HCT116 (cell line): ENCODE measurements around the gene ZNF474. TPM values are rescaled to one million over a fixed set of nuclear protein-coding genes. Genes with fewer than 3 reads are reported as not detected.

Experiments
- ATAC-seq: fragments of 200-7000 bp; cut with Tn5 transposase; 2 replicates; pipeline ENCODE4 v1.9.1; 2020; ENCODE audit warnings: mild to moderate bottlenecking, moderate library complexity
- BruUV-seq: library from RNA; stranded (reverse); fragments of 400-500 nt; replicated peaks from 2 replicates; lab custom pipeline; 2021; lab: Mats Ljungman, UMichigan
- CTCF ChIA-PET: fragments of 300-600 bp; sonication (Branson Sonifier 250); formaldehyde crosslinking; loops from one replicate; lab custom pipeline; 2021; ENCODE audit warnings: antibody characterized with exemption; lab: Charles Lee
- POLR2A ChIA-PET: fragments of 300-600, 350-600 bp; sonication (Branson Sonifier 250); formaldehyde crosslinking; loops from one replicate; lab custom pipeline; 2021; ENCODE audit warnings: antibody characterized with exemption; lab: Charles Lee
- RAD21 ChIA-PET, 2 experiments: fragments of 300-600 bp; sonication (Branson Sonifier 250); formaldehyde crosslinking; loops; one replicate each; lab custom pipeline; 2023; ENCODE audit warnings: low total read pairs in 2 of 2; ENCODE audit not compliant: uncharacterized antibody in 2 of 2, unreplicated experiment in 2 of 2, low non-redundant PET in 1 of 2; lab: Charles Lee
- DNase-seq: peaks from one replicate; pipeline ENCODE4 v3.0.0-alpha.2; 2010; ENCODE audit warnings: low read depth, low spot score
- H2AFZ ChIP-seq: fragments of 200-600 bp; shearing (Covaris generic), sonication (generic); 2 replicates; pipeline ENCODE4 v1.6.1; 2017; ENCODE audit warnings: low read depth, mixed run types, mixed read lengths, antibody characterized with exemption, low read length; ENCODE audit not compliant: poor library complexity, severe bottlenecking
- H3K27ac ChIP-seq: 2 replicates; pipeline ENCODE4 v1.5.1; 2012; ENCODE audit warnings: low read depth, low read length
- H3K27me3 ChIP-seq: fragments of 200-600 bp; sonication (generic); 2 replicates; pipeline ENCODE4 v1.6.1; 2016; ENCODE audit warnings: mixed run types, low read length, mixed read lengths; ENCODE audit not compliant: insufficient read depth
- H3K36me3 ChIP-seq, 2 experiments: fragments of 200-500 bp in 1 of 2; fragments of 200-600 bp in 1 of 2; sonication (Bioruptor generic) in 1 of 2; sonication (generic) in 1 of 2; 2 replicates each; pipeline versions ENCODE4 v1.5.1 to v1.6.1; 2014 to 2016; ENCODE audit warnings: low read length in 2 of 2, inconsistent platforms in 1 of 2, mixed read lengths in 1 of 2, mixed run types in 1 of 2; ENCODE audit not compliant: insufficient read depth in 2 of 2, control insufficient read depth in 1 of 2
- H3K4me1 ChIP-seq, 2 experiments: fragments of 200-600 bp in 1 of 2; sonication (generic) in 1 of 2; 2 replicates each; pipeline versions ENCODE4 v1.5.1 to v1.6.1; 2012 to 2017; ENCODE audit warnings: low read length in 2 of 2, inconsistent platforms in 1 of 2, mild to moderate bottlenecking in 1 of 2, mixed read lengths in 1 of 2, mixed run types in 1 of 2, moderate library complexity in 1 of 2; ENCODE audit not compliant: insufficient read depth in 2 of 2, control insufficient read depth in 1 of 2
- H3K4me2 ChIP-seq: fragments of 200-600 bp; sonication (generic); 2 replicates; pipeline ENCODE4 v1.6.1; 2017; ENCODE audit warnings: mixed run types, low read length, mixed read lengths
- H3K4me3 ChIP-seq, 2 experiments: fragments of 200-600 bp in 1 of 2; sonication (generic) in 1 of 2; replicated peaks in 1 of 2; 2 replicates each; pipeline ENCODE4 v1.5.1; 2011 to 2016; ENCODE audit warnings: low read length in 2 of 2, control low read depth in 1 of 2, low read depth in 1 of 2, mild to moderate bottlenecking in 1 of 2, mixed read lengths in 1 of 2, mixed run types in 1 of 2
- H3K79me2 ChIP-seq: fragments of 200-600 bp; sonication (generic); 2 replicates; pipeline ENCODE4 v1.6.1; 2017; ENCODE audit warnings: mild to moderate bottlenecking, mixed run types, low read length, moderate library complexity, mixed read lengths; ENCODE audit not compliant: insufficient read depth
- H3K9ac ChIP-seq: fragments of 200-600 bp; sonication (generic); 2 replicates; pipeline ENCODE4 v1.6.1; 2016; ENCODE audit warnings: low read length, mixed read lengths
- H3K9me2 ChIP-seq: fragments of 200-600 bp; sonication (generic), shearing (Covaris generic); 2 replicates; pipeline ENCODE4 v1.6.1; 2017; ENCODE audit warnings: mixed run types, mild to moderate bottlenecking, moderate library complexity; ENCODE audit not compliant: insufficient read depth
- H3K9me3 ChIP-seq, 2 experiments: fragments of 200-500 bp in 1 of 2; fragments of 200-600 bp in 1 of 2; sonication (Bioruptor generic) in 1 of 2; sonication (generic) in 1 of 2; 2 replicates each; pipeline ENCODE4 v1.6.1; 2014 to 2017; ENCODE audit warnings: low read length in 2 of 2, mixed read lengths in 2 of 2, inconsistent platforms in 1 of 2, low read depth in 1 of 2, mild to moderate bottlenecking in 1 of 2, mixed run types in 1 of 2, moderate library complexity in 1 of 2; ENCODE audit not compliant: control insufficient read depth in 1 of 2, insufficient read depth in 1 of 2
- H4K20me1 ChIP-seq: fragments of 200-600 bp; sonication (generic), shearing (Covaris generic); 2 replicates; pipeline ENCODE4 v1.6.1; 2017; ENCODE audit warnings: mixed run types, mild to moderate bottlenecking, moderate library complexity; ENCODE audit not compliant: insufficient read depth
- CBX3 ChIP-seq: IDR thresholded peaks from 2 replicates; pipeline ENCODE4 v1.6.1; 2012; ENCODE audit warnings: low read depth
- EGR1 ChIP-seq: IDR thresholded peaks from 2 replicates; pipeline ENCODE4 v1.6.1; 2012; ENCODE audit warnings: low read depth
- ELF1 ChIP-seq: IDR thresholded peaks from 2 replicates; pipeline ENCODE4 v1.6.1; 2012; ENCODE audit warnings: low read depth, borderline replicate concordance
- EZH2 ChIP-seq: fragments of 200-600 bp; sonication (generic); IDR thresholded peaks from 2 replicates; pipeline ENCODE4 v1.6.1; 2017; ENCODE audit warnings: antibody characterized with exemption, mixed run types
- EZH2phosphoT487 ChIP-seq: fragments of 200-600 bp; IDR thresholded peaks from 2 replicates; pipeline ENCODE4 v1.6.1; 2018; ENCODE audit warnings: antibody characterized with exemption, borderline replicate concordance
- FOSL1 ChIP-seq: IDR thresholded peaks from 2 replicates; pipeline ENCODE4 v1.6.1; 2012; ENCODE audit warnings: low read depth
- JUND ChIP-seq: IDR thresholded peaks from 2 replicates; pipeline ENCODE4 v1.6.1; 2012
- RAD21 ChIP-seq: IDR thresholded peaks from 2 replicates; pipeline ENCODE4 v1.6.1; 2012; ENCODE audit warnings: low read depth, mild to moderate bottlenecking
- SP1 ChIP-seq: IDR thresholded peaks from 2 replicates; pipeline ENCODE4 v1.6.1; 2012; ENCODE audit warnings: low read depth
- SRF ChIP-seq: IDR thresholded peaks from 2 replicates; pipeline ENCODE4 v1.6.1; 2012; ENCODE audit warnings: low read depth
- TCF7L2 ChIP-seq: IDR thresholded peaks from 2 replicates; pipeline ENCODE4 v1.7.0; 2011; ENCODE audit warnings: borderline replicate concordance, inconsistent platforms; ENCODE audit not compliant: insufficient read depth, insufficient read length; ENCODE audit errors: extremely low read depth
- ZFX ChIP-seq: fragments of 450-650 bp; IDR thresholded peaks from 2 replicates; pipeline ENCODE4 v1.6.1; 2017
- ZNF274 ChIP-seq: fragments of 200-500 bp; sonication (Bioruptor generic); IDR thresholded peaks from 2 replicates; pipeline ENCODE4 v1.6.1; 2014; ENCODE audit warnings: mild to moderate bottlenecking, low read depth, low read length, inconsistent platforms
- intact Hi-C: fragments of 100-400 bp; cut with micrococcal nuclease; formaldehyde crosslinking; loops from 2 replicates; pipeline ENCODE4 v1.10.0; 2022
- total RNA-seq: library from RNA; stranded (reverse); gene quantifications from one replicate; pipeline ENCODE4 v1.2.1, GENCODE V29; 2021; ENCODE audit not compliant: unreplicated experiment
- TF ChIP-seq, protein P1 (sequence below), 3 experiments: fragments of 200-600 bp in 1 of 3; sonication (generic) in 1 of 3; IDR thresholded peaks in 2 of 3; conservative IDR thresholded peaks in 1 of 3; 2 replicates each; pipeline ENCODE4 v1.5.1; 2012 to 2017; ENCODE audit warnings: low read depth in 2 of 3, low read length in 2 of 3, antibody characterized with exemption in 1 of 3, borderline replicate concordance in 1 of 3, control low read depth in 1 of 3, mild to moderate bottlenecking in 1 of 3, mixed read lengths in 1 of 3, mixed run types in 1 of 3, moderate library complexity in 1 of 3; ENCODE audit not compliant: insufficient read depth in 1 of 3
- TF ChIP-seq, protein P2 (sequence below): IDR thresholded peaks from 2 replicates; pipeline ENCODE4 v1.6.1; 2012
- TF ChIP-seq, protein P3 (sequence below): IDR thresholded peaks from 2 replicates; pipeline ENCODE4 v1.6.1; 2012; ENCODE audit warnings: low read depth

The ZNF474 gene
- total RNA-seq, 1 experiment from 2014 or later, result 0.37 TPM

DNA sequence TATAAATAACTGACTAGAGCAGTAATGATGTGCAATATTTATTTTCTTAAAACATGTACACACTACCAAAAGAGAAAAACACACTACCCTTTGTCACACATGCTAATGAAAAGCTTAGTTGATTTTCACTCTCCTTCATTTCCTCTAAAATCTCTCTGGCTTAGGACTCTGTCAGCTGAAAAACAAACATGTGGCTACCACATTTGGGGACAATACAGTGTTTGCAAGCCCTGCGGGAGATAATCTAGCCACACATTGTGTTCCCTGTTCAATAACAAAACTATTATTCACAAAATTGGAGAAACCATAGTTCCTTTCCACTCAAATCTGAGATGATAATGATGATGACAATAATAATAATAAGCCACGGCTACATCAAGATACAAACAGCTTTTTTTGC lies 47.8 kb upstream of the ZNF474 start:
- no peaks in the 10 kb centered on the region for H3K4me1 ChIP-seq
- DNase-seq (no peak), ATAC-seq (no peak)
- no peaks in the 10 kb centered on the region for H3K27me3 ChIP-seq
- H3K9me2 ChIP-seq, result no peaks in the 10 kb centered on the region
- no peaks in the 10 kb centered on the region for H3K79me2 ChIP-seq
- ChIA-PET POLR2A (no interaction called here), RAD21 (no interaction called here), CTCF (interaction anchor here (2.0 kb wide), 1 partner anchor 20 kb away, joined by 5 read pairs; no protein-coding TSS in a partner anchor)
- H2AFZ ChIP-seq, result no peak overlapping the region
- no peak overlapping the region for H3K4me2 ChIP-seq
- H3K4me3 ChIP-seq, result no peak overlapping the region
- H3K36me3 ChIP-seq, result no peaks in the 10 kb centered on the region
- TF ChIP-seq EZH2, result no peak
- TF ChIP-seq EZH2phosphoT487, result no peak
- TF ChIP-seq TCF7L2, result no peak
- TF ChIP-seq SP1, result no peak
- no peak for TF ChIP-seq ELF1
- TF ChIP-seq, protein P1, sequence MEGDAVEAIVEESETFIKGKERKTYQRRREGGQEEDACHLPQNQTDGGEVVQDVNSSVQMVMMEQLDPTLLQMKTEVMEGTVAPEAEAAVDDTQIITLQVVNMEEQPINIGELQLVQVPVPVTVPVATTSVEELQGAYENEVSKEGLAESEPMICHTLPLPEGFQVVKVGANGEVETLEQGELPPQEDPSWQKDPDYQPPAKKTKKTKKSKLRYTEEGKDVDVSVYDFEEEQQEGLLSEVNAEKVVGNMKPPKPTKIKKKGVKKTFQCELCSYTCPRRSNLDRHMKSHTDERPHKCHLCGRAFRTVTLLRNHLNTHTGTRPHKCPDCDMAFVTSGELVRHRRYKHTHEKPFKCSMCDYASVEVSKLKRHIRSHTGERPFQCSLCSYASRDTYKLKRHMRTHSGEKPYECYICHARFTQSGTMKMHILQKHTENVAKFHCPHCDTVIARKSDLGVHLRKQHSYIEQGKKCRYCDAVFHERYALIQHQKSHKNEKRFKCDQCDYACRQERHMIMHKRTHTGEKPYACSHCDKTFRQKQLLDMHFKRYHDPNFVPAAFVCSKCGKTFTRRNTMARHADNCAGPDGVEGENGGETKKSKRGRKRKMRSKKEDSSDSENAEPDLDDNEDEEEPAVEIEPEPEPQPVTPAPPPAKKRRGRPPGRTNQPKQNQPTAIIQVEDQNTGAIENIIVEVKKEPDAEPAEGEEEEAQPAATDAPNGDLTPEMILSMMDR (IDR thresholded peaks at IDR 0.05 in 2 of 3, conservative IDR thresholded peaks at IDR 0.05 in 1 of 3; ENCODE audit: borderline replicate concordance in 1 of 3, insufficient read depth in 1 of 3, low read depth in 2 of 3, low read length in 2 of 3), result no peak
- TF ChIP-seq ZFX, result no peak
- TF ChIP-seq, protein P2, sequence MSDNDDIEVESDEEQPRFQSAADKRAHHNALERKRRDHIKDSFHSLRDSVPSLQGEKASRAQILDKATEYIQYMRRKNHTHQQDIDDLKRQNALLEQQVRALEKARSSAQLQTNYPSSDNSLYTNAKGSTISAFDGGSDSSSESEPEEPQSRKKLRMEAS, result no peak
- TF ChIP-seq, protein P3, sequence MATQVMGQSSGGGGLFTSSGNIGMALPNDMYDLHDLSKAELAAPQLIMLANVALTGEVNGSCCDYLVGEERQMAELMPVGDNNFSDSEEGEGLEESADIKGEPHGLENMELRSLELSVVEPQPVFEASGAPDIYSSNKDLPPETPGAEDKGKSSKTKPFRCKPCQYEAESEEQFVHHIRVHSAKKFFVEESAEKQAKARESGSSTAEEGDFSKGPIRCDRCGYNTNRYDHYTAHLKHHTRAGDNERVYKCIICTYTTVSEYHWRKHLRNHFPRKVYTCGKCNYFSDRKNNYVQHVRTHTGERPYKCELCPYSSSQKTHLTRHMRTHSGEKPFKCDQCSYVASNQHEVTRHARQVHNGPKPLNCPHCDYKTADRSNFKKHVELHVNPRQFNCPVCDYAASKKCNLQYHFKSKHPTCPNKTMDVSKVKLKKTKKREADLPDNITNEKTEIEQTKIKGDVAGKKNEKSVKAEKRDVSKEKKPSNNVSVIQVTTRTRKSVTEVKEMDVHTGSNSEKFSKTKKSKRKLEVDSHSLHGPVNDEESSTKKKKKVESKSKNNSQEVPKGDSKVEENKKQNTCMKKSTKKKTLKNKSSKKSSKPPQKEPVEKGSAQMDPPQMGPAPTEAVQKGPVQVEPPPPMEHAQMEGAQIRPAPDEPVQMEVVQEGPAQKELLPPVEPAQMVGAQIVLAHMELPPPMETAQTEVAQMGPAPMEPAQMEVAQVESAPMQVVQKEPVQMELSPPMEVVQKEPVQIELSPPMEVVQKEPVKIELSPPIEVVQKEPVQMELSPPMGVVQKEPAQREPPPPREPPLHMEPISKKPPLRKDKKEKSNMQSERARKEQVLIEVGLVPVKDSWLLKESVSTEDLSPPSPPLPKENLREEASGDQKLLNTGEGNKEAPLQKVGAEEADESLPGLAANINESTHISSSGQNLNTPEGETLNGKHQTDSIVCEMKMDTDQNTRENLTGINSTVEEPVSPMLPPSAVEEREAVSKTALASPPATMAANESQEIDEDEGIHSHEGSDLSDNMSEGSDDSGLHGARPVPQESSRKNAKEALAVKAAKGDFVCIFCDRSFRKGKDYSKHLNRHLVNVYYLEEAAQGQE, result no peak
- no peak for TF ChIP-seq SRF
- no peak for TF ChIP-seq FOSL1
- no peak for TF ChIP-seq ZNF274
- TF ChIP-seq CBX3, result no peak
- no peak for TF ChIP-seq RAD21
- TF ChIP-seq JUND, result no peak
- TF ChIP-seq EGR1, result no peak
- intact Hi-C loops, result no loop called here
- H4K20me1 ChIP-seq, result no peaks in the 10 kb centered on the region
- no TSS peak for BruUV-seq
- H3K27ac ChIP-seq, result no peak overlapping the region
- H3K9ac ChIP-seq, result no peak overlapping the region
- no peaks in the 10 kb centered on the region for H3K9me3 ChIP-seq
